ENCODE results near the gene LCE1A. TPM values are rescaled to one million over a fixed set of nuclear protein-coding genes. Genes with fewer than 3 reads are reported as not detected.

The LCE1A gene, protein sequence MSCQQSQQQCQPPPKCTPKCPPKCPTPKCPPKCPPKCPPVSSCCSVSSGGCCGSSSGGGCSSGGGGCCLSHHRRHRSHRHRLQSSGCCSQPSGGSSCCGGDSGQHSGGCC
- total RNA-seq = not detected

DNA sequence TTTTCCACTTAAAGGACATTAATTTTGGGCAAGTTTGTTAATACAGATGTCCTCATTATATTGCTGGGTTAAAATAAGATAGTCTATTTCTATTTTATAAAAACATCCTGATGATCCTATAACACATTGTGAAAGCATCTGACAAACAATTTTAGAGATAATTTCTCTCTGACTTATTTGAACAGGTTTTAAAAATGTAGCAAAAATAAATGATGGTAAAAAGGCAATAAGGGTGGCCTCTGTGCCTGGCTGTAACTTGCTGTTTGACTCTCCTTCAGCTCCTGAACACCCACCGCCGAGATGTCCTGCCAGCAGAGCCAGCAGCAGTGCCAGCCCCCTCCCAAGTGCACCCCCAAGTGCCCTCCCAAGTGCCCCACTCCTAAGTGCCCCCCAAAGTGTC is at the start of gene LCE1A:
Gene LCE1A, plus strand, starts transcription at position 301 of the 400 bp plus-strand sequence. Its CDS starts 0 bp downstream, at position 301.
- no peak for DNase-seq (ENCODE audit: low spot score)

DNA sequence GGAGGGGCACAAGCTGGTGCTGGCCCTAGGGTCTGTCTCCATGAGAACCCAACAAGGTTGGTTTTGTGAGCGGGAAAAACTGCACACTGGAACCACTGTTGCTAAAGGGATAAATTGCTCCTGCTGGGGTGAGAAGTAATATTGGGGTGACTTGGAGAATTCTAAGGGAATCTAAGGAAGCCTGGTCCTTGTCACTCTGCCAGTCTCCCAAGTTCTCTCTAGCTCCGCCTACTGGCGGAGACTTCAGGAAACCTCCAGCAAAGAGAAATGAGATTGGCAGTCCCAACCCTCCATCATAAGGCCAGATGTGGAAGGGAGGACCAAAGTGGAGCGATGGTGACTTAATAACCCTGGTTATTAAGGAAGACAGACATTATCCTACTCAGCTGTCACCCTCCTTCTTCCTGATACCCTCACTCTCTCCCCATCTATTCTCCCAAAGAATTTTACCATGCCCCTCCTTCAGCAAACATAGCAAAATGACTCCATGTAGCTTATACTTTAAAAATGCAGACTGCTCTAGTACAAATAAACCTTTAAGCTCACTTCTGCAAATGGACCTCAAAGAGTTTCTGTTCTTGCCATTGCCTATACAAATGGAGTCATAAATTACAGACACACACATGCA is 49.6 kb upstream of the LCE1A start:
- no peak for DNase-seq (ENCODE audit: low spot score)

DNA sequence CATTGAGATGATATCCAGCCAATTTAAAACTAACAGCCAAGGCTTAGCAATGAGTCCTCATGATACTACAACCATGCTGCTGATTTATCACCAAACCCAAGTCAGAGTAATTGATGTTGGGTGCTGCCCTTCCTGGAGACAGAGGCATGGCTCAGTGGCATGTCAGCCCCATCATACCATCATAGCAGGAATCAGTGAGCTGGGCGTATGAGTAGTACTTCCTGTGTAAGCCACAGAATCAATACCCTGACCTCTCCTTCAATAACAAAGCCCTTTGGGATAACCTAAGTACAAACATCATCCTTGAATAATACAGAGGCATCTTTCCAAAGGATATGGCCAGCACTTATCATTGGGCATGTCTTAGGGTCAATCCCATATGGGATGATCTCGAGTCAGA is 44.2 kb upstream of the LCE1A start:
- no peak for DNase-seq (ENCODE audit: low spot score)

DNA sequence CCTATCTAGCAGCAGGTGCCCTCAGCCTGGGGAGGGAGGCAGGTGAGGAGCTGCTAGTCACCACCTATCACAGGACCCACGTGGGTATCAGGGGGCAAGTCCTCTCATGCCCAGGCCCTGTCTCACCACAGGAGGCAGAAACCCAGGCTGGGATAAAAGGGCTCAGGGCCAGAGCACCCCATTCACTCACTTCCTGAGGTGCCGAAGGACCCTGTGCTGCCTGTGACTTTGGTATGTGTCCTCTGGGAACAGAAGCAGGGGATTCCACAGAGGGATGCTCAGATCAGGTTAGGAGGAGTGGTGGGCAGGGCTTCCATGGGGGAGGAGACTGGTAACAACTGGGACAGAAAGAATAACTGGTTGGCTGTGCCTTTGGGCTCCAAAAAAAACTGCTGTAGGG is 41.2 kb upstream of the LCE1A start, which contains the start of gene LCE1E:
Gene LCE1E, plus strand, starts transcription at position 181 of the 400 bp plus-strand sequence. CDS start 1,043 bp downstream, outside the sequence.
- DNase-seq (ENCODE audit: low spot score) = no peak

DNA sequence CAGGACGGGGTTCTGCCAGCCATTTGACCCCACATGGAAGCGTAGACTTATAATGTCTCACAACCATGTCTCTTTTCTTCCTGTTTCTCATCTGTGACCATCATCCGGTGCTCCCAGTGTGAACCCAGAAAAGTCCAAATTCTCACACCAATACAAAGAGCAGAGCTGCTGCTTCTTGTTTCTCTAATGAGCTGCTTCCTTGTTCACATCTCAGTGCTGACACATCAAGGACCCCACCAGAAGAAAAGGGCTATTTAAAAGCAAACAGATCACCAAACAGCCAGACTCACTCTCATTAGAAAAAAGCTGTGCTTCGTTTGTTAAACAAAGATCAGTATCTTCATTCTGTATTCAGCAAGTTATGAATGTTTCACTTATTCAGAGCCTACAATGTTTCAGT is 31.6 kb upstream of the LCE1A start:
- no peak for DNase-seq (ENCODE audit: low spot score)

DNA sequence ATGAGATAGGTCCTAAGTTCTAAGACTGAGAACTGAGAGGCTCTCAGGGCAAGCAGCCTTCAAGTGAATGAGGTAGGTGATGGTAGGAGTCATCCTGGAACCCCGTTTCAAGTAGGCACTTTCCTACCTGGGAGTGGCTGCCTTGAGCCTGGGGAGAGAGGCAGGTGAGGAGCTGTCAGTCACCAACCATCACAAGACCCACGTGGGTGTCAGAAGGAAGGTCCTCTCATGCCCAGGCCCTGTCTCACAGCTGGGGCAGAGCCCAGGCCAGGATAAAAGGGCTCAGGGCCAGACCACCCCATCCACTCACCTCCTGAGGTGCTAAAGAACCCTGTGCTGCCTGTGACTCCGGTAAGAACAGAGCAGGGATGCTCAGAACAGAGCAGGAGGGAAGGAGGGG is 30.9 kb upstream of the LCE1A start, which contains the start of gene LCE1D:
Gene LCE1D, plus strand, starts transcription at position 301 of the 400 bp plus-strand sequence. CDS start 1,074 bp downstream, outside the sequence.
- DNase-seq (ENCODE audit: low spot score) = no peak

DNA sequence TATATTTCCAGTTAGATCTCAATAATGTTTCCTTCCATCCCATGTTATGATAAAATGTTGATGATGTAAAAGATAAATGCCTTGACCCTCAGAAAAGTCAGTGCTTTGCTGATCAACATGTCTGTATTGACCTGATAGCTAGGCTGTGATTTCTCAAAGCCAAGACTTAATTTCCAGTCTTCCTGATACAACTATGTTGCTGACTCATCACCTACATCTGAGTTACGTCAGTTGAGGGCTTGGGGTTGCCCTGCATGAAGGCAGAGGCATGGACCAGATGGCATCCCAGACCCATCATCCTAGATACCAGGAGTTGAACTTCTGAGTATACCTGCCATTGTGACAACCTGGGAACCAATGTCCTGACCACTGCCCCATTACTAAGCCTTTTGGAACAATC is 25.9 kb upstream of the LCE1A start:
- DNase-seq (ENCODE audit: low spot score) = no peak

DNA sequence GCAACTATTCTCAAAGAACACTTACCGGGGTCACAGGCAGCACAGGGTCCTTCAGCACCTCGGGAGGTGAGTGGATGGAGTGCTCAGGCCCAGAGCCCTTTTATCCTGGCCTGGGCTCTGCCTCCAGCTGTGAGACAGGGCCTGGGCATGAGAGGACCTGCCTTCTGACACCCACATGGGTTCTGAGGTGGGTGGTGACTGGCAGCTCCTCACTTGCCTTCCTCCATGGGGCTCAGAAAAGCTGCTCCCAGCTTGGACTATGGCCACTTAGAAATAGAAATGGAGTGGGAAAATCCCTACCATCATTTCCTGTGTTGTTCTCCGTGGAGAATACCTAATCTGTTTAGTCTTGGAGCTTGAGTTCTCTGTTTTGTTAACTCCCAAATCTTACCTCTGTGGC is 20.7 kb upstream of the LCE1A start, which contains the start of gene LCE1C:
Gene LCE1C, minus strand, starts transcription at position 76 of the 400 bp plus-strand sequence. CDS start 1,173 bp downstream, outside the sequence.
- DNase-seq (ENCODE audit: low spot score) = no peak

DNA sequence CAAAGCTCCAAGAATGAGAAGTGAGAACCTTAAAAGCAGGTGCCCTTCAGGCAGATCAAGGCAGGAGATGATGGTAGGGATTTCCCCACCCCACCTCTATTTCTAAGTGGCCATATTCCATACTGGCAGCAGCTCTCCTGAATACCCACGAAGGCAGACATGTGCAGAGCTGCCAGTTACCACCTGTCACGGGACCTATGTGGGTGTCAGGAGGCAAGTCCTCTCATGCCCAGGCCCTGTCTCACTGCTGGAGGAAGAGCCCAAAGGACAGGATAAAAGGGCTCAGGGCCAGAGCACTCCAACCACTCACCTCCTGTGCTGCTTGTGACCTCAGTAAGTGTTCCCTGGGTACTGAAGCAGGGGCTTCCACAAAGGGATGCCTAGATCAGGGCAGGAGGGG is 16.2 kb upstream of the LCE1A start:
- DNase-seq (ENCODE audit: low spot score) = no peak

DNA sequence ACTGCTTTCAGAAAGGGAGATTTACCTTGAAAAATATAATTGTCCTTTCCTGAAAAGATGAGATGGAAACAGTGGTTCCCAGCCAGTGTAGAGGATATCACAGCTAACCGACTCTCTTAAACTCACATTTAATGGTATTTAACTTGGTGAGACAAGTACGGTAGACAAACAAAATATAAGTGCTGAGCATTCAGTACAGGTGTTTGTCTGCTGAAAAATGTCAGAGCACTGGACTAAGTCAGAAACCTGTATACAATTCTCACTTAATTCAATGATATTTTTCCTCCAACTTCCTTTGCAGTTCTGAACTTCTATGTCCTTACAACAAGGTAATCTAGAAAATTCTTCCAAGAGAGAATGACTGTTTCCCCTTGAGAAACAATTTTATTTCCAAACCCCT is 15.6 kb upstream of the LCE1A start, which contains the start of gene LCE1B:
Gene LCE1B, plus strand, starts transcription at position 301 of the 400 bp plus-strand sequence. CDS start 476 bp downstream, outside the sequence.
- DNase-seq (ENCODE audit: low spot score) = no peak

DNA sequence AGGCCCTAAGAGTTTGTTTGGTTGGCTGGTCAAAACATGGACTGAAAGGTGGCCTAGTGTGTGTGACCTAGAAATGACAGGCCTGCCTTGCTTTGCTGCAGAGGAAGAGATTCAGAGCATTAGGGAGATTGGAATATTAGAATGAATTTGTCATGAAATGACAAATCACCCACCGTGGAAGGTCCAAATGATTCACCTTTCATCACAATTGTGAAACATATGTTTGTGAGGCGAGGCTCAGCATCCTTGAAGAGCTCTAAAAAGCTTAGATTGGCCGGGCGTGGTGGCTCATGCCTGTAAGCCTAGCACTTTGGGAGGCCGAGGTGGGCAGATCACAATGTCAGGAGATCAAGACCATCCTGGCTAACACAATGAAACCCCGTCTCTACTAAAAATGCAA is 10.0 kb upstream of the LCE1A start:
- no peak for DNase-seq (ENCODE audit: low spot score)

DNA sequence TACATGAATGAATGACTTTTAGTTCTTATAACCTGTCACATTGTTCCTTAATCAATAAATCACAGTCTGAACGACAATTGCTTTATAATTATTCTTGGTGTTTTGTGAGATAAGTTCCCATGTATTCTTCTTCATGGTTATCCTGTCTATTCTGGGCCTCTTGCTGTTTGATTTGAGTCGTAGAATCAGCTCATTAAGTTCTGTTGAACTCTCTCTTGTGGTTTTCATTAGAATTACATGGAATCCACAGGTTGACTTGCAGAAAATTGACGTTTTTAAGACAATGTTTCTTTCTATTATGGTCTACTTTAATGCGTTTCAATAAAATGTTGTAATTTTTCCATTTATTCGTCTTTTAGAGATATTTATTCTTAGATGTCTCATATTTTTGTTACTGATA is 4.0 kb upstream of the LCE1A start:
- DNase-seq (ENCODE audit: low spot score) = no peak

DNA sequence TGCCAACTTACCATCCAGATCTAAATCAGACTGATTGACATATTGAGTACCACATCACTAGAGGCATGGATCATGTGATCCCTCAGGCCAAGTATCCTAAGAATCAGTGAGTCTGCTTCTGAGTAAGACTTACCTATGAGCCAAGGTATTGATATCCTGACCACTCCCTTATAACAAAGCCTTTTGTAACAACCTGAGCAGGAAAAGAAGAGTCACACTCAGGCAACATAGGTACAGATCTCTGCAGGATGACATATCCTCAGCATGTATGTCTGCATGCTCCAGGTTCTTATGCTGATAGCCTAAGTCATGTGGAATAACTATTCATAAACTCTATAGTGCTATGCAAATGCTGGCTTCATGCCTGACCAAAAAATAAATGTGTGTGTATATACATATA is 2.3 kb upstream of the LCE1A start:
- no peak for DNase-seq (ENCODE audit: low spot score)

DNA sequence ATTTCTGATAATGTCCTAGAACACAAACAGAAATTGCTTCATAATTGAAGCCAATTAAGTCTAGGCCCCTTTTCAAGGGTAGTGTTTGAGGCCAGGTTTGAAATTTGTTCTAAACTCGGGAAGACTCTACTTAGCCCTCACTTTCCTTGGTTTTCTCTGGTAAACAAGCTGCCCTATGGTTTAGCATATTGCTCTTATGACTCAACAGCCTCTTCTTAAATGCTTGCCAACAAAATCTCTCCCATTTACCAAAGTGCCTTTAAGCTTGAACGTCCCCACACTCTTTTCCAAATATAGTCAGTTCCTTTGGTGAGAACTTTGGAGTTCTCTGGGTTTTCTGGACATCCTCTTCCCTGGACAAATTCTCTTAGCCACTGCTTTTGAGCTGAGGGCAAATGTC is 9.6 kb downstream of the LCE1A start:
- DNase-seq (ENCODE audit: low spot score) = no peak

DNA sequence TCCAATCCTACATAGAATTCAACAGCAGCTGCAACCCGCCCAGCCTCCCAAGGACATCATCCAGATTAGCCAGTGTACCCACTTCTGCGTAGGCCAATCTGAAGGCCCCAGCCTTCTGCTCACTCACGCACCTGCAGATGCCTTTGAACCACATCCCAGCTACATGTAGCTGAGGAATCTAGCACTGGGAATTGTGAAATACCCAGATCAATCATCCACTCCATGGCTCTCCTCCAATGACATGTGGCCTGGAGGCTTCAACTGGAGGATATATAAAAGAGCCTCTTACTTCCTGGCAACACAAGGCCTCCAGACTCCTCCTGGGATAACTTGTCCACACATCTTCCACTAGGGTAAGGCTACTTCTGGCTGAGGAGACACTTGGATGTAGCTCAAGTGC is 15.3 kb downstream of the LCE1A start, which contains the start of gene LCE6A:
Gene LCE6A, plus strand, starts transcription at position 301 of the 400 bp plus-strand sequence. CDS start 665 bp downstream, outside the sequence.
- no peak for DNase-seq (ENCODE audit: low spot score)

DNA sequence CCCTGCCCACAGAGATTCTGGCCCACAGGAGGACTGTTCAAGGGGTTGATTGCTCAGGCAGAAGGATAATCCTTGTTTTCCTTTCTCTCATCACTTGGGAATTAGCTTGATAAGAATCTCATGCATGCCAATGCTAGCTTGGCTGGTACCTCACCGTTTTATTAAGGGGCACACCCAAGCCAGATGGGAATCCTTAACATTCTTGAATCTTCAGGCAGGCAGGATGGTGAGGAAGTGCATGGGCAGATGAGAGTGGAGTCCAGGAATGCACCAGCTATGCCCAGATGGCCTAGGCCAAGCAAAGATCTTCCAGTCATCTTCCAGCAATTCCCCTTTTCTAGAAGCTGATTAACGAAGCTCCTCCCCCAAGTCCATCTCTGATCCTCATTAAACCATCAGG is 28.4 kb downstream of the LCE1A start:
- no peak for DNase-seq (ENCODE audit: low spot score)

DNA sequence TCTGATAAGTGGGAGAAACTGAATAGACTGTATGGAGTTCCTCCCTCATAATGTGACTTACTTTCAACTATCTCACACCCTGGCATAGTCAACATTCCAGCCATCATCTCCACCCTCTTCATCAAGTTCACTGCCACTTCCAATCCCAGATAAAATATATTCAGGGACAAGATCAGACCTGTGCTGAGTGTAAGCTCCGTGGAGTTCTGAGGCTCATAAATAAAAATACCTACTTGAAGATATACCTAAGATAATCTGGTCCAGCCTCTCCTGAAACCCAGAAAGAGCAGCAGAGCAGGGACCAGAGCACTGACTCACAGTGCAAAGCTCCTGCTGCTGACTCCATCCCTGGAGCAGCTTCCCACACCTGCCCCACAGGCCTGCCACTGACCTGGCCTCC is 30.8 kb downstream of the LCE1A start:
- DNase-seq (ENCODE audit: low spot score) = no peak

DNA sequence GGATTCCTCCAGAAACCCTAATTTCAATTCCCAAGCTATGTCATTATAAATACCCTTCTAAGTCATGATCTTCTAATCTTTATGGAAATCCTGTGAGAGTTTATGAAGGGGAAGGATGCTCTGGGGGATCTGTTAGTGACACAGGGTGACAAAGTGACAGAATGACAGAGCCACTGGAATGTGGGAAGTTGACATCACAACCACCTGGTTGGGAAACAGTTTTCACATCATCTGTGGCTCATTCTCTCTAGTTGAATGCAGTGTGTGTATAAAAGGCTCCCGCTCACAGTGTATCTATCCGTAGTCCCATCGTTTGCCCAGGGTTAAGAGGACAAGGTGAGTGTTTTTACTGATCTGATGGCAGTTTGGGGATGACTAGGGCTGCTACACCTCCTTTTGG is 32.4 kb downstream of the LCE1A start, which contains the start of gene LCE7A:
Gene LCE7A, plus strand, starts transcription at position 301 of the 400 bp plus-strand sequence. CDS start 702 bp downstream, outside the sequence.
- no peak for DNase-seq (ENCODE audit: low spot score)

DNA sequence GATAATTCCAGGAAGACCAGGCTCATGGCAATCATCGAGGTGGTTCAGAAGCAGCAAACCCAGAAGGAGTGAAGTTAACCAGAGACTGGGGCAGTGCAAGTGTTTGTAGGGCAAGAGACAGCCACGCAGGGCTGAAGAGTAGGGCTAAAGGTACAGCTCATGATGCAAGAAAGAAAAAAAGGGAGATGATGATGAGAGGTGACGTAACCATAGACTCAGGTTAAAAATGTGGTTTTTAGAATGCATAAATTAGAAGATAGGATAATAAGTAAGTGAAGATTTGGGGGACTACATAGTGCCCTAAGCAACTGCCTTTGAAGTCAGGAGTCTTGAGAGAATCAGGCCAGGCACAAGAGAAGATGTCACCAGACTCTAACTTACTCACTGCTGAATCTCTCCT is 32.9 kb downstream of the LCE1A start:
- DNase-seq (ENCODE audit: low spot score) = no peak

DNA sequence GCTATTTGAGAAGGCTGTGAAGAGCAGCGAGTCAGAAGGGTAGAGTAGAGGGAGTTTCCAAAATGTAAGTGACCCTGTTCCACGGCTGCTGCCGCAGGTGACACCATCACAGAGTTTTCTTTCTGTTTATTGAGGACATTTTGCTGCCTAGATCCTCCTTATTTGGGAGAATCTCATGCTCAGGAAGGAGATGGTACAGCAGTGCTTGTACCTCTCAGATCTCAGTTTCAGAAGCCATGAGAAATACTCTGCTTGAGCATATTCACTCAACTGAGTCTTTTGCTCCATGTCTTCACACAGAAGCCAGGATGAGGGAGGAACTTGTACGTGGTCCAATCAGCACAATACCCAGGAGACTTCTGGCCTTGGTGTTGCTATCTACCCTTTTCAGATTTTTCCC is 34.1 kb downstream of the LCE1A start:
- no peak for DNase-seq (ENCODE audit: low spot score)

DNA sequence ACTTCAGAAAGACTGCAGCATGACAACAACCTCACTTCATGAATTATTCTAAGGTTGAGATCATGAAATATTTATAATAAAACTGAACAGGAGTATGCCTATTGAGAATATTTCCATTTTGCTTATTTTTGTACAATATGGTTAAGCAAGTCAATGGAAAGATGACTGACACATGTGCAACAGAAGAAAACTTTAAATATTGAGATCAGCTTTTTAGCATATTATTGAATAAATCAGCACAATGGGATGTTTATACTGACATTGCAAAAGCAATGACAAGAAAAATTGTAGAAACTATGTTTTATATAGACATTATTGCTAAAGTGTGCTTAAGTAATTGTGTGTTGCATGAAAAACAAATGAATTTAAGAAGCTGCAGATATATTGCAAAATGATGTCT is 37.2 kb downstream of the LCE1A start:
- no peak for DNase-seq (ENCODE audit: low spot score)

DNA sequence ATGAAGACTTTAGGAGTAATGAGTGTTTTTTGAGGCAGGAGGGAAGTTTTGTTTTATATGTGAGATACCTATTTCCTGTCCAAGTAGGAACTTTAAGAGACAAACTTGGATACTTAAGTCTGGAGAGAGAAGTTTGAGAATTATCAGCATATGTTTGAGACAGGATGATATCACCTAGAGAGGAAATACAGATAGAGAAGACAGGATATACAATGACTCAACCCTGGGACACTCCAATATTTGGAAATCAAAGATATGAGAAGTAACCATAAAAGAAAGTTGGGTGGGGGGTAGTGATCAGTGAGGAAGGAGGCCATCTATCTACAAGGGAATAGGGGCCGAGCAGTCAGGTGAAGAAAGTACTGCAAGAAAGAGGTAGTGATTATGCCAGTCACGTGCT is 39.0 kb downstream of the LCE1A start:
- no peak for DNase-seq (ENCODE audit: low spot score)

DNA sequence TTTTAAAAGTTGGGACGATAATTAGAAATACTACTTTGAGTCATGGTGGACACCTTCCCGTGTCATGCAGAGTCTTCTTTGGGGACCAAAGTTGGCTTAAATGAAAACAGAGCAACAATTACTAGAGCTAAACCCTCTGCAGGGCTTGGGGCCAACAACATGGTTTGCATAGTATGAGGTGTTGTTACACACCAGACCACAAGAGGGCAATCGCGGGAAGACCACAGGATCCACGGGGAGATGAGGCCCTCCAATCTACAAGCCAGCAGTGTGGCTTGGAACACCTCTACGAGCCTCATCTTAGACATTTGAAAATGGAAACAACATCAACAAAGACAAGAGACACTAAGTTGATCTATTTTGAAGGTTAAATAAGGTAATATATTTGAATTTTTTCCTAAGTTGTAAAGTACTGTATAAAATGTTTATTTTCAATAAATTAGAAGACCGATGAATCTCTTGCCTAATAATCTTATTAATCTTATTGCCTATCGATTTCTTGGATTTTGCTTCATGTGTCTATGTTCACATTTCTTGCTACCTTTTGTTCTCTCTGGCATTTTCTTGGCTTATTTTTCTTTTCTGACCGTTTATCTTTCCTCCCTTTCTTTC is 42.6 kb downstream of the LCE1A start:
- DNase-seq (ENCODE audit: low spot score) = peak; percentile 67
